HG02798 (cell line): ENCODE results near the gene ATP11A.

Experiments
- ATAC-seq: cut with Tn5 transposase; IDR thresholded peaks from one replicate; pipeline ENCODE4 v1.9.1; 2021; ENCODE audit warnings: mild to moderate bottlenecking; ENCODE audit not compliant: unreplicated experiment, poor library complexity

The ATP11A gene

GRCh38 chr13:112688560-112689302, 1.1 kb upstream of the ATP11A start:
- no peak for ATAC-seq

- ATAC-seq: peak; percentile 28
Measured at GRCh38 chr13:112690283-112690929, 568 bp downstream of the ATP11A start.

- ATAC-seq: no peak
Measured at GRCh38 chr13:112692104-112692503, 2.3 kb downstream of the ATP11A start.

GRCh38 chr13:112692586-112692985, 2.7 kb downstream of the ATP11A start:
- no peak for ATAC-seq

GRCh38 chr13:112693831-112694497, 4.1 kb downstream of the ATP11A start:
- no peak for ATAC-seq

GRCh38 chr13:112695121-112695520, 5.3 kb downstream of the ATP11A start:
- ATAC-seq: no peak

GRCh38 chr13:112696001-112696868, 6.4 kb downstream of the ATP11A start:
- ATAC-seq: no peak

- ATAC-seq: no peak
Measured at GRCh38 chr13:112696869-112697465, 7.1 kb downstream of the ATP11A start.

GRCh38 chr13:112697756-112698655, 8.2 kb downstream of the ATP11A start:
- no peak for ATAC-seq

- ATAC-seq: no peak
Measured at GRCh38 chr13:112699322-112699918, 9.6 kb downstream of the ATP11A start.

GRCh38 chr13:112700291-112701060, 10.6 kb downstream of the ATP11A start:
- no peak for ATAC-seq

- no peak for ATAC-seq
Measured at GRCh38 chr13:112702341-112702985, 12.6 kb downstream of the ATP11A start.

- no peak for ATAC-seq
Measured at GRCh38 chr13:112702986-112703379, 13.1 kb downstream of the ATP11A start.

GRCh38 chr13:112703449-112704284, 13.8 kb downstream of the ATP11A start:
- no peak for ATAC-seq

GRCh38 chr13:112704308-112705145, 14.7 kb downstream of the ATP11A start:
- no peak for ATAC-seq

- no peak for ATAC-seq
Measured at GRCh38 chr13:112705286-112705685, 15.4 kb downstream of the ATP11A start.
